Stimulated activated CD8-positive, alpha-beta memory T cell treated with anti-CD3 and anti-CD28 coated beads, Interleukin-7, amount 100 ng/mL, for 1 hour (primary cell): ENCODE data around the gene MRPS18C.
"Not testable (repeated sequence)": the region's sequence is repeated elsewhere in the genome, so short reads cannot be mapped to it uniquely, and the experiment has no call there.

Experiments
- DNase-seq, 2 donors: peaks; one replicate each; pipeline ENCODE4 v3.0.0-alpha.2; 2020; ENCODE audit warnings: low read depth in 2 of 2

The MRPS18C gene

GRCh38 chr4:83498187-83498586 lies 42.3 kb downstream of the MRPS18C start:
- DNase-seq, result no peak

- DNase-seq, result not testable (repeated sequence)
These were observed 45.8 kb downstream of the MRPS18C start for GRCh38 chr4:83501671-83502070.

DNA sequence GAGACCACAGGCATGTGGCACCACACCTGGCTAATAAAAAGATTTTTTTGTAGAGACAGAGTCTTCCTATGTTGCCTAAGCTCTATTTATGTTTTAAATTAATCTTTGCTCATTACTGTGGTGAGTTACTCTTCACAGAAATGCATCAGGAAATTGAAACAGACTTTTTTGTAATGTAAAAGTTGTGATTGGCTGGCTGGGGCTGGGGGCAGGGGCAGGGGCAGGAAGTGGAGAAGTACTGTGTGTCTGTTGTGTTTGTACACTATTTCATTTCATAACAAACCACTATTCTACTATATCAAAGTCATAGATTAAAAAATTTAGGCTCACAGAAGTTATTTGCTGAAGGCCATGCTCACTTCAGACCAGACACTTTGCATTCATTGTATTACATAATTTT lies 48.1 kb downstream of the MRPS18C start:
- no peak for DNase-seq

DNA sequence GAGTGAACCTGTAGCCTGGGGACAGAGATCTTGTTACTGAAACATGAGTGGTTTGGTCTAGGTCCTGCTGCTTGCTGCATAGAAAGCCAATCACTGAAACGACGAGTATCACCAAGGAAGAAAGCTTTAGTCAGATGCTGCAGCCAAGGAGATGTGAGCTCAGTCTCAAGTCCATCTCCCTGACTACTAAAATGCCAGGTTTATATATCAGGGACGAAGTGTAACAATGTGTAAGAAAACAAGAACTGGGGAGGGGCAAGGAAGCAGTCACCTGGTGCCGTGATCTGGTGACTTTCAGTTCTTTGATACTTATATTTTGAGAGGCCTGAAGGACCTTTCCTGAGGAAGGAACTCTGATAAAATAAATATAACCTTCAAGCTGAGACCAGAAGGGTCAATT lies 48.6 kb downstream of the MRPS18C start:
- DNase-seq, result no peak

DNA sequence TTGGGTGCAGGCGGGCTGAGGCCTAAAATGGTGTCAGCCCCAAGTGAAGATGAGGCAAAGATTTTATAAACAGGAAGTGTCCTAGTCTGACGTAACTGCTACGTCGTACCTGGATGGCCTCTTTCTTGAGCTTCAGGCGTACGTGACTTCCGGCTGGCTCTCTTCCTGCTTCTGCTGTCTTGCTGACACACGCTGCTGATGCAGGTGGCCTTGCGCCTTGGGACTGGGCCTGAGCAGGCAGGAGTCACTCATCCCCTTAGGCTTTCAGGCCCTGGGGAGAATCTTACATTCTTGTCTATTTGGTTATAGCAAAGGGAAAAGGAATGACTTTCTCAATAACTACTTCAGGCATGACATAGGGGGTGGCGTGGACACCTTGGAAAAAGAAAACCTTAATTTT lies 49.1 kb downstream of the MRPS18C start:
- DNase-seq, result no peak

- DNase-seq, result peak in 1 of 2 donors; percentile 17
These were observed 53.3 kb downstream of the MRPS18C start for GRCh38 chr4:83509156-83509585.

DNA sequence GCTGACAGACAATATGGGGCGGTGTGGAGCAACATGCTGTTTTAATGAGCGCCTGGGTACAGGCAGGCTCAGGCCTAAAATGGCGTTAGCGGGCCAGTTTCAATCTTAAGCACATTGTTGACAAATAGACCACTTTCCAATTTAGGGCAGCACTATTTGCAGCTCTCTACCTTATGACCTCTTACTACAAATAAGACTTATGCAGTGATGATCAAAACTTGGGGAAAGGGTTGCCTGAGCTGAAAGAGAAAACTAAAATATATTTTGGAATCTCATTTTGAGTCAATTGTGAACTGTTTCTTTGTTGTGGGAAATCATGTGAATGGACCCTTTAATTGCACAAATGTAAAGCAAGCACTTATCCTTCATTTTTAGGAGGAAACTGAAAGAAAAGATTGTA lies 54.6 kb downstream of the MRPS18C start:
- DNase-seq, result no peak
